H1 (cell line): ENCODE results near the gene DGKD. TPM values are rescaled to one million over a fixed set of nuclear protein-coding genes. Genes with fewer than 3 reads are reported as not detected.

Experiments
- EZH2 ChIP-seq: fragments of 200-600 bp; sonication (generic); IDR thresholded peaks from 2 replicates; pipeline ENCODE4 v1.7.1; 2012; ENCODE audit warnings: low read depth, mild to moderate bottlenecking, moderate library complexity, low read length, inconsistent platforms; ENCODE audit not compliant: severe bottlenecking
- HDAC2 ChIP-seq, 2 experiments: fragments of 300-600 bp in 1 of 2; sonication (generic) in 1 of 2; IDR thresholded peaks; 2 replicates each; pipeline ENCODE4 v1.6.1; 2011 to 2012; ENCODE audit warnings: low read depth in 2 of 2, low read length in 2 of 2, mild to moderate bottlenecking in 2 of 2, moderate library complexity in 2 of 2, borderline replicate concordance in 1 of 2, inconsistent platforms in 1 of 2
- TAF1 ChIP-seq: IDR thresholded peaks from 2 replicates; pipeline ENCODE4 v1.6.1; 2011; ENCODE audit warnings: mild to moderate bottlenecking, low read depth, low read length
- polyA plus RNA-seq, 7 experiments: library from polyadenylated mRNA; depleted of rRNA in 3 of 7; stranded (reverse) in 5 of 7; unstranded in 2 of 7; fragments of >200 nt in 5 of 7; fragments of 200-250 nt in 2 of 7; gene quantifications; 1 replicate in 5 of 7; 2 replicates in 1 of 7; 4 replicates in 1 of 7; pipeline versions ENCODE4 v1.2.1 to v1.2.3, GENCODE V29; 2011 to 2013; ENCODE audit warnings: missing spikeins in 2 of 7, mixed read lengths in 2 of 7
- total RNA-seq: library from RNA; stranded (reverse); fragmentation: NEBNext Ultra II Directional; extraction: Animal tissue kit (Norgen Biotek cat#: 25700); gene quantifications from 2 replicates; pipeline ENCODE4 v1.2.1, GENCODE V29; 2021
- TF ChIP-seq, protein P1 (sequence below): fragments of 300-600 bp; sonication (generic); IDR thresholded peaks from 2 replicates; pipeline ENCODE4 v1.7.1; 2012; ENCODE audit warnings: low read length, moderate library complexity, mild to moderate bottlenecking, inconsistent platforms; ENCODE audit not compliant: insufficient replicate concordance
- TF ChIP-seq, protein P2 (sequence below): IDR thresholded peaks from 2 replicates; pipeline ENCODE4 v1.6.1; 2012; ENCODE audit warnings: low read length, inconsistent platforms

The DGKD gene
- total and polyA plus RNA-seq, 2 of the 8 experiments (the other 6 are each of a cell fraction or from before 2014, with no cell fraction given) = 7.7 to 30.9 TPM

DNA sequence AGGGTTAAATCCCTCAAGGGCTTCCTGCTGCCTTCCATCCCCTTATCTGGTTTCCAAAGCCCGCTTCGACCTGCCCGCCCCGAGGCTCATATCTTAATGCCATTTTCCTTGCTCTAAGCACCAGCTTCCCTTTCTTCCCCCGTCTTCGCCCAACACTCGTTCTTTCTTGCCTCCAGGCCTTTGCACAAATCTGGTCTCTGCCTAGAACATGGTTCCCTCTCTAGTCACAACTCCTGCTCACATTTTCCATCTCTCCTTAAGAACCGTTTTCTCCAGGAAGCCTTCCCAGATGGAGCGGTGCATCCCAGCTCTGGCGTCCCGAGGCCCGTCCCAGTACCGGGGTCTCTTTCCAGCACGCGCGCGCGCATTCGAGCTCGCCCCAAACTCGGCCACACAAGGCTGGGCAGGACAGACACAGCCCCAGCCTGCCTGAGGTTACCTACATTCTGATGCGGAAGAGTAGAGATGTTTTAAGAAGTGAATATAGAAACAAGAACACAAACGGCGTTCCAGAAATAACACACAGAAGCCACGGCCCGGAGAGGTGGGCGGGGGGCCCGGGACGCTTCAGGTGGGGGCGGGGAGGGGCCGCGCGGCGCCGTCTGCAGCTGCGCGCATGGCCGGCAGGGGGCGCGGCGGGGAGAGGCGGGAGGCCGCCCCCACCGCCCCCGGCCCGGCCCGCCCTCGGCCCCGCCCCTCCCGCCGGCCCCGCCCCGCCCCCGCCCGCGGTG is at the start of gene DGKD (continued):
- TF ChIP-seq HDAC2 (IDR thresholded peaks at IDR 0.05; ENCODE audit: borderline replicate concordance in 1 of 2, low read depth in 2 of 2, low read length in 2 of 2) = no peak
- TF ChIP-seq, protein P1, sequence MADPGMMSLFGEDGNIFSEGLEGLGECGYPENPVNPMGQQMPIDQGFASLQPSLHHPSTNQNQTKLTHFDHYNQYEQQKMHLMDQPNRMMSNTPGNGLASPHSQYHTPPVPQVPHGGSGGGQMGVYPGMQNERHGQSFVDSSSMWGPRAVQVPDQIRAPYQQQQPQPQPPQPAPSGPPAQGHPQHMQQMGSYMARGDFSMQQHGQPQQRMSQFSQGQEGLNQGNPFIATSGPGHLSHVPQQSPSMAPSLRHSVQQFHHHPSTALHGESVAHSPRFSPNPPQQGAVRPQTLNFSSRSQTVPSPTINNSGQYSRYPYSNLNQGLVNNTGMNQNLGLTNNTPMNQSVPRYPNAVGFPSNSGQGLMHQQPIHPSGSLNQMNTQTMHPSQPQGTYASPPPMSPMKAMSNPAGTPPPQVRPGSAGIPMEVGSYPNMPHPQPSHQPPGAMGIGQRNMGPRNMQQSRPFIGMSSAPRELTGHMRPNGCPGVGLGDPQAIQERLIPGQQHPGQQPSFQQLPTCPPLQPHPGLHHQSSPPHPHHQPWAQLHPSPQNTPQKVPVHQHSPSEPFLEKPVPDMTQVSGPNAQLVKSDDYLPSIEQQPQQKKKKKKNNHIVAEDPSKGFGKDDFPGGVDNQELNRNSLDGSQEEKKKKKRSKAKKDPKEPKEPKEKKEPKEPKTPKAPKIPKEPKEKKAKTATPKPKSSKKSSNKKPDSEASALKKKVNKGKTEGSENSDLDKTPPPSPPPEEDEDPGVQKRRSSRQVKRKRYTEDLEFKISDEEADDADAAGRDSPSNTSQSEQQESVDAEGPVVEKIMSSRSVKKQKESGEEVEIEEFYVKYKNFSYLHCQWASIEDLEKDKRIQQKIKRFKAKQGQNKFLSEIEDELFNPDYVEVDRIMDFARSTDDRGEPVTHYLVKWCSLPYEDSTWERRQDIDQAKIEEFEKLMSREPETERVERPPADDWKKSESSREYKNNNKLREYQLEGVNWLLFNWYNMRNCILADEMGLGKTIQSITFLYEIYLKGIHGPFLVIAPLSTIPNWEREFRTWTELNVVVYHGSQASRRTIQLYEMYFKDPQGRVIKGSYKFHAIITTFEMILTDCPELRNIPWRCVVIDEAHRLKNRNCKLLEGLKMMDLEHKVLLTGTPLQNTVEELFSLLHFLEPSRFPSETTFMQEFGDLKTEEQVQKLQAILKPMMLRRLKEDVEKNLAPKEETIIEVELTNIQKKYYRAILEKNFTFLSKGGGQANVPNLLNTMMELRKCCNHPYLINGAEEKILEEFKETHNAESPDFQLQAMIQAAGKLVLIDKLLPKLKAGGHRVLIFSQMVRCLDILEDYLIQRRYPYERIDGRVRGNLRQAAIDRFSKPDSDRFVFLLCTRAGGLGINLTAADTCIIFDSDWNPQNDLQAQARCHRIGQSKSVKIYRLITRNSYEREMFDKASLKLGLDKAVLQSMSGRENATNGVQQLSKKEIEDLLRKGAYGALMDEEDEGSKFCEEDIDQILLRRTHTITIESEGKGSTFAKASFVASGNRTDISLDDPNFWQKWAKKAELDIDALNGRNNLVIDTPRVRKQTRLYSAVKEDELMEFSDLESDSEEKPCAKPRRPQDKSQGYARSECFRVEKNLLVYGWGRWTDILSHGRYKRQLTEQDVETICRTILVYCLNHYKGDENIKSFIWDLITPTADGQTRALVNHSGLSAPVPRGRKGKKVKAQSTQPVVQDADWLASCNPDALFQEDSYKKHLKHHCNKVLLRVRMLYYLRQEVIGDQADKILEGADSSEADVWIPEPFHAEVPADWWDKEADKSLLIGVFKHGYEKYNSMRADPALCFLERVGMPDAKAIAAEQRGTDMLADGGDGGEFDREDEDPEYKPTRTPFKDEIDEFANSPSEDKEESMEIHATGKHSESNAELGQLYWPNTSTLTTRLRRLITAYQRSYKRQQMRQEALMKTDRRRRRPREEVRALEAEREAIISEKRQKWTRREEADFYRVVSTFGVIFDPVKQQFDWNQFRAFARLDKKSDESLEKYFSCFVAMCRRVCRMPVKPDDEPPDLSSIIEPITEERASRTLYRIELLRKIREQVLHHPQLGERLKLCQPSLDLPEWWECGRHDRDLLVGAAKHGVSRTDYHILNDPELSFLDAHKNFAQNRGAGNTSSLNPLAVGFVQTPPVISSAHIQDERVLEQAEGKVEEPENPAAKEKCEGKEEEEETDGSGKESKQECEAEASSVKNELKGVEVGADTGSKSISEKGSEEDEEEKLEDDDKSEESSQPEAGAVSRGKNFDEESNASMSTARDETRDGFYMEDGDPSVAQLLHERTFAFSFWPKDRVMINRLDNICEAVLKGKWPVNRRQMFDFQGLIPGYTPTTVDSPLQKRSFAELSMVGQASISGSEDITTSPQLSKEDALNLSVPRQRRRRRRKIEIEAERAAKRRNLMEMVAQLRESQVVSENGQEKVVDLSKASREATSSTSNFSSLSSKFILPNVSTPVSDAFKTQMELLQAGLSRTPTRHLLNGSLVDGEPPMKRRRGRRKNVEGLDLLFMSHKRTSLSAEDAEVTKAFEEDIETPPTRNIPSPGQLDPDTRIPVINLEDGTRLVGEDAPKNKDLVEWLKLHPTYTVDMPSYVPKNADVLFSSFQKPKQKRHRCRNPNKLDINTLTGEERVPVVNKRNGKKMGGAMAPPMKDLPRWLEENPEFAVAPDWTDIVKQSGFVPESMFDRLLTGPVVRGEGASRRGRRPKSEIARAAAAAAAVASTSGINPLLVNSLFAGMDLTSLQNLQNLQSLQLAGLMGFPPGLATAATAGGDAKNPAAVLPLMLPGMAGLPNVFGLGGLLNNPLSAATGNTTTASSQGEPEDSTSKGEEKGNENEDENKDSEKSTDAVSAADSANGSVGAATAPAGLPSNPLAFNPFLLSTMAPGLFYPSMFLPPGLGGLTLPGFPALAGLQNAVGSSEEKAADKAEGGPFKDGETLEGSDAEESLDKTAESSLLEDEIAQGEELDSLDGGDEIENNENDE = no peak
- TF ChIP-seq, protein P2, sequence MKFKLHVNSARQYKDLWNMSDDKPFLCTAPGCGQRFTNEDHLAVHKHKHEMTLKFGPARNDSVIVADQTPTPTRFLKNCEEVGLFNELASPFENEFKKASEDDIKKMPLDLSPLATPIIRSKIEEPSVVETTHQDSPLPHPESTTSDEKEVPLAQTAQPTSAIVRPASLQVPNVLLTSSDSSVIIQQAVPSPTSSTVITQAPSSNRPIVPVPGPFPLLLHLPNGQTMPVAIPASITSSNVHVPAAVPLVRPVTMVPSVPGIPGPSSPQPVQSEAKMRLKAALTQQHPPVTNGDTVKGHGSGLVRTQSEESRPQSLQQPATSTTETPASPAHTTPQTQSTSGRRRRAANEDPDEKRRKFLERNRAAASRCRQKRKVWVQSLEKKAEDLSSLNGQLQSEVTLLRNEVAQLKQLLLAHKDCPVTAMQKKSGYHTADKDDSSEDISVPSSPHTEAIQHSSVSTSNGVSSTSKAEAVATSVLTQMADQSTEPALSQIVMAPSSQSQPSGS = no peak
- no peak; the same call in 1 of the 2 replicates for TF ChIP-seq TAF1
- TF ChIP-seq EZH2 = no peak
